Mammary epithelial cell (primary cell): ENCODE measurements around the gene C1orf174.

ENCODE experiments used
- CTCF ChIP-seq, 2 donors: IDR thresholded peaks in 1 of 2; conservative IDR thresholded peaks in 1 of 2; 2 replicates each; pipeline ENCODE4 v1.5.1; 2011 to 2012; ENCODE audit warnings: inconsistent platforms in 2 of 2, low read length in 2 of 2, mild to moderate bottlenecking in 2 of 2, control low read depth in 1 of 2, low read depth in 1 of 2; ENCODE audit not compliant: insufficient read depth in 1 of 2; ENCODE audit errors: extremely low read depth in 1 of 2
- EZH2 ChIP-seq: IDR thresholded peaks from 2 replicates; pipeline ENCODE4 v1.6.1; 2012; ENCODE audit warnings: low read length, inconsistent platforms, borderline replicate concordance

GRCh38 chr1:3879099-3879498 is 21.0 kb downstream of the C1orf174 start:
- TF ChIP-seq CTCF (conservative IDR thresholded peaks at IDR 0.05 in 1 of 2, IDR thresholded peaks at IDR 0.05 in 1 of 2; ENCODE audit: extremely low read depth in 1 of 2, insufficient read depth in 1 of 2, low read depth in 1 of 2, low read length in 2 of 2) = no peak
- no peak for TF ChIP-seq EZH2
